Measurements from ENCODE around the gene RNASEL. TPM values are rescaled to one million over a fixed set of nuclear protein-coding genes. Genes with fewer than 3 reads are reported as not detected.
A peak's percentile ranks its signal among the peaks of the same experiment; 100 is the strongest.

Gene RNASEL
- total and polyA plus RNA-seq, 2 donors (not counting 1 experiment from before 2014, with no cell fraction given): 6.9 to 18.1 TPM

- peak overlapping the region; percentile 50 to 89 (median 63) for H3K4me3 ChIP-seq (ENCODE audit: control extremely low read depth in 1 of 5, extremely low read depth in 1 of 5, insufficient read depth in 1 of 5, low read depth in 2 of 5, low read length in 4 of 5)
- Mint-ChIP-seq H3K4me3 (peak overlapping the region; percentile 92), H3K4me1 (peaks cover 29% of the 10 kb centered on the region), H3K27me3 (peaks cover 8% of the 10 kb centered on the region), H3K9me3 (ENCODE audit: insufficient read depth) (no peaks in the 10 kb centered on the region), H3K27ac (peak overlapping the region; percentile 77)
- ATAC-seq (ENCODE audit: low read depth): peak; percentile 73
- ChIA-PET CTCF (interaction anchor here (1.0 to 6.4 kb wide), 7 partner anchors 9 to 172 kb away, joined by 3 to 70 read pairs (median 5); partner anchors contain the start of gene RGS16), POLR2A (interaction anchor here (1.6 to 2.7 kb wide), 3 partner anchors 9 to 27 kb away, joined by 3 to 10 read pairs (median 4); partner anchors contain the start of gene RGS16)
- H4K20me1 ChIP-seq (ENCODE audit: control insufficient read depth, insufficient read depth, low read length, poor library complexity, severe bottlenecking): no peaks in the 10 kb centered on the region
- WGBS (ENCODE audit: insufficient coverage): under 1% methylated on average over 52 of the region's 56 CpGs
- DNase-seq: peak; percentile 83
- H3K9ac ChIP-seq (ENCODE audit: low read length): peak overlapping the region; percentile 77
- H3K4me1 ChIP-seq (ENCODE audit: control insufficient read depth in 2 of 2, insufficient read depth in 2 of 2, low read length in 2 of 2): peaks cover 25 to 28% of the 10 kb centered on the region in 2 donors
- peak overlapping the region; percentile 77 for H2AFZ ChIP-seq (ENCODE audit: insufficient read depth, low read depth, low read length, poor library complexity, severe bottlenecking)
- no peaks in the 10 kb centered on the region for H3K79me2 ChIP-seq (ENCODE audit: control insufficient read depth, insufficient read depth, low read length)
- intact Hi-C loops (cut with micrococcal nuclease): loop anchor here (1.0 to 5.0 kb wide), 2 partner anchors 11 to 172 kb away; partner anchors contain the start of genes NPL and RGS16
- no peaks in the 10 kb centered on the region for H3K9me3 ChIP-seq (ENCODE audit: control extremely low read depth in 1 of 3, control insufficient read depth in 2 of 3, insufficient read depth in 1 of 3, low read length in 2 of 3)
- H3K27ac ChIP-seq (ENCODE audit: low read length in 2 of 2): peak overlapping the region in 1 of 2 donors; percentile 71
- peak overlapping the region; percentile 94 for H3K4me2 ChIP-seq (replicated peaks; ENCODE audit: low read depth, low read length, poor library complexity, severe bottlenecking)
- TF ChIP-seq CTCF (IDR thresholded peaks at IDR 0.05): no peak
- TF ChIP-seq EZH2 (IDR thresholded peaks at IDR 0.05; ENCODE audit: borderline replicate concordance, insufficient read depth, low read depth, low read length, poor library complexity, severe bottlenecking): no peak
- peaks cover 2 to 38% (median 11%) of the 10 kb centered on the region in 4 experiments for H3K27me3 ChIP-seq (replicated peaks in 1 of 4; ENCODE audit: control extremely low read depth in 1 of 4, control insufficient read depth in 3 of 4, insufficient read depth in 4 of 4, low read length in 3 of 4)
- H3K36me3 ChIP-seq (replicated peaks in 1 of 2; ENCODE audit: control extremely low read depth in 1 of 2, control insufficient read depth in 1 of 2, extremely low read depth in 1 of 2, insufficient read depth in 2 of 2, low read length in 1 of 2): no peaks in the 10 kb centered on the region
Observed at GRCh38 chr1:182614796-182615454, 25.9 kb upstream of the RNASEL start.

GRCh38 chr1:182611787-182612186 lies 22.7 kb upstream of the RNASEL start:
- ChIA-PET CTCF (interaction anchor here (1.1 to 6.4 kb wide), 3 partner anchors 9 to 33 kb away, joined by 3 to 70 read pairs (median 3); partner anchors contain the start of gene RGS16), POLR2A (no interaction called here)
- Histone ChIP-seq H3K4me1 (ENCODE audit: control insufficient read depth in 2 of 2, insufficient read depth in 2 of 2, low read length in 2 of 2) (peaks cover 29 to 34% of the 10 kb centered on the region in 2 donors), H2AFZ (ENCODE audit: insufficient read depth, low read depth, low read length, poor library complexity, severe bottlenecking) (no peak overlapping the region), H3K4me3 (ENCODE audit: control extremely low read depth in 1 of 5, extremely low read depth in 1 of 5, insufficient read depth in 1 of 5, low read depth in 2 of 5, low read length in 4 of 5) (no peak overlapping the region), H3K27me3 (replicated peaks in 1 of 4; ENCODE audit: control extremely low read depth in 1 of 4, control insufficient read depth in 3 of 4, insufficient read depth in 4 of 4, low read length in 3 of 4) (peaks cover 2 to 38% (median 11%) of the 10 kb centered on the region in 4 experiments), H3K9ac (ENCODE audit: low read length) (no peak overlapping the region), H3K4me2 (replicated peaks; ENCODE audit: low read depth, low read length, poor library complexity, severe bottlenecking) (no peak overlapping the region), H3K36me3 (replicated peaks in 1 of 2; ENCODE audit: control extremely low read depth in 1 of 2, control insufficient read depth in 1 of 2, extremely low read depth in 1 of 2, insufficient read depth in 2 of 2, low read length in 1 of 2) (no peaks in the 10 kb centered on the region), H3K9me3 (ENCODE audit: control extremely low read depth in 1 of 3, control insufficient read depth in 2 of 3, insufficient read depth in 1 of 3, low read length in 2 of 3) (no peaks in the 10 kb centered on the region), H3K27ac (ENCODE audit: low read length in 2 of 2) (no peak overlapping the region), H4K20me1 (ENCODE audit: control insufficient read depth, insufficient read depth, low read length, poor library complexity, severe bottlenecking) (no peaks in the 10 kb centered on the region), H3K79me2 (ENCODE audit: control insufficient read depth, insufficient read depth, low read length) (no peaks in the 10 kb centered on the region)
- peaks cover 8% of the 10 kb centered on the region for H3K27me3 Mint-ChIP-seq
- H3K4me1 Mint-ChIP-seq: peaks cover 26% of the 10 kb centered on the region
- intact Hi-C loops (cut with micrococcal nuclease): no loop called here
- ATAC-seq (ENCODE audit: low read depth): no peak
- TF ChIP-seq EZH2 (IDR thresholded peaks at IDR 0.05; ENCODE audit: borderline replicate concordance, insufficient read depth, low read depth, low read length, poor library complexity, severe bottlenecking): no peak
- no peak for TF ChIP-seq CTCF (IDR thresholded peaks at IDR 0.05)
- no peak overlapping the region for H3K4me3 Mint-ChIP-seq
- H3K9me3 Mint-ChIP-seq (ENCODE audit: insufficient read depth): no peaks in the 10 kb centered on the region
- H3K27ac Mint-ChIP-seq: no peak overlapping the region
- DNase-seq: no peak
- WGBS (ENCODE audit: insufficient coverage): 92% methylated on average over 3 of the region's 8 CpGs

All from B cell (primary cell).